OCI-LY3 (cell line): ENCODE results near the gene CACNA1B.

Experiments used
- H2AFZ ChIP-seq: fragments of 200-600, 300-600 bp; shearing (Covaris generic); 2 replicates; pipeline ENCODE4 v1.6.0; 2014; ENCODE audit warnings: antibody characterized with exemption, low read depth, low read length
- H3K27ac ChIP-seq: fragments of 200-600, 300-600 bp; sonication (generic); 2 replicates; pipeline ENCODE4 v1.5.1; 2014; ENCODE audit warnings: mild to moderate bottlenecking, low read length, moderate library complexity, mixed read lengths
- H3K27me3 ChIP-seq: fragments of 200-600, 300-600 bp; sonication (generic); 2 replicates; pipeline ENCODE4 v1.6.1; 2014; ENCODE audit warnings: low read depth, low read length, mixed read lengths
- H3K36me3 ChIP-seq: fragments of 200-600, 300-600 bp; sonication (generic); replicated peaks from 2 replicates; pipeline ENCODE3; 2014; ENCODE audit warnings: low read depth, low read length, mixed read lengths
- H3K4me1 ChIP-seq: fragments of 300-600, 200-600 bp; sonication (generic); 2 replicates; pipeline ENCODE4 v1.6.1; 2014; ENCODE audit warnings: low read length, mixed read lengths
- H3K4me2 ChIP-seq: fragments of 200-600, 300-600 bp; sonication (generic); 2 replicates; pipeline ENCODE4 v1.6.1; 2014; ENCODE audit warnings: low read length, mixed read lengths
- H3K4me3 ChIP-seq: fragments of 300-600, 200-600 bp; sonication (generic); 2 replicates; pipeline ENCODE4 v1.5.1; 2014; ENCODE audit warnings: antibody characterized with exemption, mild to moderate bottlenecking, low read length, moderate library complexity
- H3K79me2 ChIP-seq: fragments of 300-600, 200-600 bp; shearing (Covaris generic); 2 replicates; pipeline ENCODE4 v1.6.1; 2014; ENCODE audit warnings: mild to moderate bottlenecking, low read length, mixed read lengths
- H3K9ac ChIP-seq: fragments of 300-600, 200-600 bp; shearing (Covaris generic); 2 replicates; pipeline ENCODE4 v1.6.0; 2014; ENCODE audit warnings: mild to moderate bottlenecking, low read length, moderate library complexity
- H3K9me3 ChIP-seq: fragments of 200-600, 300-600 bp; shearing (Covaris generic); 2 replicates; pipeline ENCODE4 v1.6.1; 2014; ENCODE audit warnings: low read length, mixed read lengths; ENCODE audit not compliant: insufficient read depth
- H4K20me1 ChIP-seq: fragments of 200-600, 300-600 bp; sonication (generic); 2 replicates; pipeline ENCODE4 v1.6.1; 2016; ENCODE audit warnings: low read length, mixed read lengths; ENCODE audit not compliant: insufficient read depth
- EZH2phosphoT487 ChIP-seq: fragments of 200-600 bp; shearing (Covaris generic); IDR thresholded peaks from 2 replicates; pipeline ENCODE4 v1.6.1; 2018; ENCODE audit warnings: antibody characterized with exemption, mixed run types, low read depth
- TF ChIP-seq, protein P1 (sequence below): fragments of 200-600, 300-600 bp; sonication (generic); IDR thresholded peaks from 2 replicates; pipeline ENCODE4 v1.5.1; 2014; ENCODE audit warnings: antibody characterized with exemption, low read length, low read depth

The CACNA1B gene

GRCh38 chr9:138025417-138025816 is 147.8 kb downstream of the CACNA1B start:
- no peaks in the 10 kb centered on the region for H3K27me3 ChIP-seq
- H3K79me2 ChIP-seq, result peaks cover 63% of the 10 kb centered on the region
- no peaks in the 10 kb centered on the region for H3K9me3 ChIP-seq
- no peaks in the 10 kb centered on the region for H3K4me1 ChIP-seq
- H3K27ac ChIP-seq, result no peak overlapping the region
- no peak overlapping the region for H3K4me3 ChIP-seq
- H4K20me1 ChIP-seq, result peaks cover 90% of the 10 kb centered on the region
- no peak overlapping the region for H2AFZ ChIP-seq
- H3K4me2 ChIP-seq, result no peak overlapping the region
- peaks cover 43% of the 10 kb centered on the region for H3K36me3 ChIP-seq
- no peak overlapping the region for H3K9ac ChIP-seq
- TF ChIP-seq, protein P1, sequence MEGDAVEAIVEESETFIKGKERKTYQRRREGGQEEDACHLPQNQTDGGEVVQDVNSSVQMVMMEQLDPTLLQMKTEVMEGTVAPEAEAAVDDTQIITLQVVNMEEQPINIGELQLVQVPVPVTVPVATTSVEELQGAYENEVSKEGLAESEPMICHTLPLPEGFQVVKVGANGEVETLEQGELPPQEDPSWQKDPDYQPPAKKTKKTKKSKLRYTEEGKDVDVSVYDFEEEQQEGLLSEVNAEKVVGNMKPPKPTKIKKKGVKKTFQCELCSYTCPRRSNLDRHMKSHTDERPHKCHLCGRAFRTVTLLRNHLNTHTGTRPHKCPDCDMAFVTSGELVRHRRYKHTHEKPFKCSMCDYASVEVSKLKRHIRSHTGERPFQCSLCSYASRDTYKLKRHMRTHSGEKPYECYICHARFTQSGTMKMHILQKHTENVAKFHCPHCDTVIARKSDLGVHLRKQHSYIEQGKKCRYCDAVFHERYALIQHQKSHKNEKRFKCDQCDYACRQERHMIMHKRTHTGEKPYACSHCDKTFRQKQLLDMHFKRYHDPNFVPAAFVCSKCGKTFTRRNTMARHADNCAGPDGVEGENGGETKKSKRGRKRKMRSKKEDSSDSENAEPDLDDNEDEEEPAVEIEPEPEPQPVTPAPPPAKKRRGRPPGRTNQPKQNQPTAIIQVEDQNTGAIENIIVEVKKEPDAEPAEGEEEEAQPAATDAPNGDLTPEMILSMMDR, result no peak
- no peak for TF ChIP-seq EZH2phosphoT487

- H3K27ac ChIP-seq, result no peak overlapping the region
- no peaks in the 10 kb centered on the region for H3K27me3 ChIP-seq
- H3K4me2 ChIP-seq, result no peak overlapping the region
- TF ChIP-seq EZH2phosphoT487, result no peak
- TF ChIP-seq, protein P1, result no peak
- no peak overlapping the region for H3K4me3 ChIP-seq
- no peaks in the 10 kb centered on the region for H3K4me1 ChIP-seq
- H4K20me1 ChIP-seq, result peaks cover 90% of the 10 kb centered on the region
- H3K9me3 ChIP-seq, result no peaks in the 10 kb centered on the region
- peaks cover 44% of the 10 kb centered on the region for H3K36me3 ChIP-seq
- H3K79me2 ChIP-seq, result peaks cover 68% of the 10 kb centered on the region
- H3K9ac ChIP-seq, result no peak overlapping the region
- H2AFZ ChIP-seq, result no peak overlapping the region
Measured at GRCh38 chr9:138025908-138026307, 148.3 kb downstream of the CACNA1B start.

DNA sequence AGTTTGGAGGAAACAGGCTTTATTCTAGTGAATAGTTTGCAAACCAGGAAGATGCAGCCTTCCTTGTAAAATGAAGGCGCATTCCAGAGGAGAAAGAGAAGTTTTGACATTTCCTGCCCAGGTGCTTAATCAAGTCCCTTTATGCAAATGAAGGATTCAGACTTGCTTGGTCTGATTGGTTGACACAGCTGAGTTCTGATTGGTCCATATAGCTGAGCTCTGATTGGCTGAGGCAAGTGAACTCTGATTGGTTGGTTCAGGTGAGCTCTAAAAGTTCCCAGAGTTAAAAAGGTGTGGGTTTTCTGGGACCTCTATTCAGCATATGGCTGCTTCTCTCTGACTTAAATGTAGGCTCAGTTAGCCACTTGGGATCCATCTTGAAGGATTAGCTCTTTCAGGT is 151.0 kb downstream of the CACNA1B start:
- peaks cover 56% of the 10 kb centered on the region for H3K36me3 ChIP-seq
- H3K27ac ChIP-seq, result no peak overlapping the region
- no peak overlapping the region for H3K4me2 ChIP-seq
- no peak overlapping the region for H3K9ac ChIP-seq
- no peaks in the 10 kb centered on the region for H3K9me3 ChIP-seq
- no peaks in the 10 kb centered on the region for H3K27me3 ChIP-seq
- H2AFZ ChIP-seq, result no peak overlapping the region
- TF ChIP-seq, protein P1, result no peak
- no peak for TF ChIP-seq EZH2phosphoT487
- peaks cover 89% of the 10 kb centered on the region for H3K79me2 ChIP-seq
- H4K20me1 ChIP-seq, result peaks cover 98% of the 10 kb centered on the region
- no peaks in the 10 kb centered on the region for H3K4me1 ChIP-seq
- H3K4me3 ChIP-seq, result no peak overlapping the region

- TF ChIP-seq, protein P1, result no peak
- TF ChIP-seq EZH2phosphoT487, result no peak
- no peaks in the 10 kb centered on the region for H3K27me3 ChIP-seq
- no peak overlapping the region for H2AFZ ChIP-seq
Measured at GRCh38 chr9:138031186-138031585, 153.6 kb downstream of the CACNA1B start.

More at GRCh38 chr9:138031186-138031585, 153.6 kb downstream of the CACNA1B start:
- Histone ChIP-seq H3K4me2 (no peak overlapping the region), H3K9ac (no peak overlapping the region), H4K20me1 (peaks cover 95% of the 10 kb centered on the region), H3K79me2 (peaks cover 98% of the 10 kb centered on the region), H3K27ac (no peak overlapping the region), H3K9me3 (no peaks in the 10 kb centered on the region), H3K4me1 (no peaks in the 10 kb centered on the region), H3K36me3 (peaks cover 46% of the 10 kb centered on the region), H3K4me3 (no peak overlapping the region)
